PC-3 (cell line): ENCODE data around the gene MISFA. TPM values are rescaled to one million over a fixed set of nuclear protein-coding genes. Genes with fewer than 3 reads are reported as not detected.

Experiments
- ATAC-seq: fragments of 200-7000 bp; cut with Tn5 transposase; 2 replicates; pipeline ENCODE4 v1.9.1; 2020; ENCODE audit warnings: mild to moderate bottlenecking, moderate library complexity
- BruUV-seq: library from RNA; stranded (reverse); fragments of 400-500 nt; replicated peaks from 2 replicates; lab custom pipeline; 2021; lab: Mats Ljungman, UMichigan
- CTCF ChIA-PET: fragments of 300-600 bp; sonication (Branson Sonifier 250); formaldehyde crosslinking; loops from one replicate; lab custom pipeline; 2022; ENCODE audit warnings: antibody characterized with exemption; lab: Charles Lee
- POLR2A ChIA-PET: fragments of 300-600 bp; sonication (Branson Sonifier 250); formaldehyde crosslinking; loops from one replicate; lab custom pipeline; 2022; ENCODE audit warnings: antibody characterized with exemption; ENCODE audit not compliant: unreplicated experiment; lab: Charles Lee
- DNase-seq: peaks from one replicate; pipeline ENCODE4 v3.0.0-alpha.2; 2015
- H2AFZ ChIP-seq: fragments of 300-600 bp; sonication (generic); 2 replicates; pipeline ENCODE4 v1.6.0; 2016; ENCODE audit warnings: antibody characterized with exemption, low read length
- H3F3A ChIP-seq: fragments of 300-600 bp; sonication (generic); one replicate; pipeline ENCODE4 v1.6.0; 2017; ENCODE audit warnings: antibody characterized with exemption, low read length, control low read depth, mild to moderate bottlenecking; ENCODE audit not compliant: unreplicated experiment
- H3K27ac ChIP-seq: fragments of 300-600 bp; sonication (generic); 2 replicates; pipeline ENCODE4 v1.5.1; 2016; ENCODE audit warnings: mild to moderate bottlenecking, low read length
- H3K27me3 ChIP-seq: fragments of 300-600 bp; sonication (generic); 2 replicates; pipeline ENCODE4 v1.6.1; 2016; ENCODE audit warnings: low read length, mixed read lengths
- H3K36me3 ChIP-seq: fragments of 300-600 bp; sonication (generic); 2 replicates; pipeline ENCODE4 v1.6.1; 2016; ENCODE audit warnings: low read depth, mixed run types, low read length, mixed read lengths
- H3K4me1 ChIP-seq: fragments of 300-600 bp; sonication (generic); 2 replicates; pipeline ENCODE4 v1.5.1; 2016; ENCODE audit warnings: low read length; ENCODE audit not compliant: insufficient read depth
- H3K4me2 ChIP-seq: fragments of 300-600 bp; sonication (generic); 2 replicates; pipeline ENCODE4 v1.6.0; 2016; ENCODE audit warnings: low read length
- H3K4me3 ChIP-seq: fragments of 300-600 bp; sonication (generic); 2 replicates; pipeline ENCODE4 v1.5.1; 2016; ENCODE audit warnings: mild to moderate bottlenecking, low read length, mixed read lengths
- H3K79me2 ChIP-seq: fragments of 300-600 bp; sonication (generic); 2 replicates; pipeline ENCODE4 v1.6.1; 2017; ENCODE audit warnings: low read length, mixed read lengths
- H3K9ac ChIP-seq: fragments of 300-600 bp; sonication (generic); 2 replicates; pipeline ENCODE4 v1.6.0; 2016; ENCODE audit warnings: mild to moderate bottlenecking, low read length
- H3K9me2 ChIP-seq: fragments of 300-600 bp; sonication (generic); replicated peaks from 2 replicates; pipeline ENCODE4 v1.6.1; 2016; ENCODE audit warnings: mixed run types, low read length, mixed read lengths
- H3K9me3 ChIP-seq: fragments of 300-600 bp; sonication (generic); 2 replicates; pipeline ENCODE4 v1.6.1; 2016; ENCODE audit warnings: low read length, mixed read lengths
- H4K20me1 ChIP-seq: fragments of 300-600 bp; sonication (generic); 2 replicates; pipeline ENCODE4 v1.6.1; 2016; ENCODE audit warnings: low read length, mixed read lengths
- CTCF ChIP-seq: fragments of 300-600 bp; sonication (generic); conservative IDR thresholded peaks from 2 replicates; pipeline ENCODE4 v1.5.1; 2017; ENCODE audit warnings: antibody characterized with exemption, low read depth, mild to moderate bottlenecking, low read length
- EZH2 ChIP-seq: fragments of 300-600 bp; sonication (generic); IDR thresholded peaks from one replicate; pipeline ENCODE4 v1.6.1; 2017; ENCODE audit warnings: antibody characterized with exemption, mild to moderate bottlenecking, low read length; ENCODE audit not compliant: unreplicated experiment
- EZH2phosphoT487 ChIP-seq: fragments of 300-600 bp; sonication (generic); IDR thresholded peaks from 2 replicates; pipeline ENCODE4 v1.6.1; 2018; ENCODE audit warnings: mild to moderate bottlenecking, antibody characterized with exemption, low read length, borderline replicate concordance
- intact Hi-C: fragments of 100-400 bp; cut with micrococcal nuclease; formaldehyde crosslinking; loops from 2 replicates; pipeline ENCODE4 v1.9.0; 2023
- total RNA-seq: library from RNA; depleted of rRNA; stranded (reverse); fragments of >200 nt; gene quantifications from 2 replicates; pipeline ENCODE4 v1.2.3, GENCODE V29; 2014

Gene MISFA
- total RNA-seq, 1 experiment from 2014 or later = 0.36 TPM

- H3K9ac ChIP-seq = no peak overlapping the region
Observed at GRCh38 chr11:18564149-18564548, 35.4 kb upstream of the MISFA start.

GRCh38 chr11:18566406-18566805 is 33.2 kb upstream of the MISFA start:
- no peak for TF ChIP-seq EZH2phosphoT487
- no peak for TF ChIP-seq EZH2
- no peak for TF ChIP-seq CTCF
- H3K9me2 ChIP-seq = no peaks in the 10 kb centered on the region
- no peaks in the 10 kb centered on the region for H3K27me3 ChIP-seq
- no peak overlapping the region for H3K27ac ChIP-seq
- no peaks in the 10 kb centered on the region for H3K9me3 ChIP-seq
- no peak overlapping the region for H3K4me2 ChIP-seq
- no peaks in the 10 kb centered on the region for H3K79me2 ChIP-seq
- intact Hi-C loops = no loop called here
- no peaks in the 10 kb centered on the region for H4K20me1 ChIP-seq
- no peaks in the 10 kb centered on the region for H3F3A ChIP-seq
- DNase-seq (no peak), ATAC-seq (no peak)
- H3K9ac ChIP-seq = no peak overlapping the region
- peaks cover 12% of the 10 kb centered on the region; the same call in 1 of the 2 replicates for H3K4me1 ChIP-seq
- no peak overlapping the region for H3K4me3 ChIP-seq
- ChIA-PET CTCF (no interaction called here), POLR2A (no interaction called here)
- BruUV-seq = no TSS peak
- no peak overlapping the region for H2AFZ ChIP-seq
- peaks cover 10% of the 10 kb centered on the region; the same call in 1 of the 2 replicates for H3K36me3 ChIP-seq

More at GRCh38 chr11:18564149-18564548, 35.4 kb upstream of the MISFA start:
- no peak overlapping the region for H3K4me2 ChIP-seq
- CTCF ChIA-PET = no interaction called here
- TF ChIP-seq EZH2phosphoT487 (no peak), EZH2 (no peak), CTCF (no peak)
- intact Hi-C loops = no loop called here
- POLR2A ChIA-PET = no interaction called here
- H3K27me3 ChIP-seq = no peaks in the 10 kb centered on the region
- no peaks in the 10 kb centered on the region for H3K9me3 ChIP-seq
- H3K36me3 ChIP-seq = peaks cover 6% of the 10 kb centered on the region; the same call in 1 of the 2 replicates
- H4K20me1 ChIP-seq = no peaks in the 10 kb centered on the region
- no peak overlapping the region for H2AFZ ChIP-seq
- H3K27ac ChIP-seq = no peak overlapping the region
- no peak for ATAC-seq
- no peak for DNase-seq
- no peak overlapping the region for H3K4me3 ChIP-seq
- 0 out of 2 replicates have a peak, but pooled peaks cover 6% of the 10 kb centered on the region for H3K4me1 ChIP-seq
- no TSS peak for BruUV-seq
- H3F3A ChIP-seq = no peaks in the 10 kb centered on the region
- no peaks in the 10 kb centered on the region for H3K9me2 ChIP-seq
- H3K79me2 ChIP-seq = no peaks in the 10 kb centered on the region

- Histone ChIP-seq H2AFZ (no peak overlapping the region), H3K9me2 (no peaks in the 10 kb centered on the region), H3K9ac (no peak overlapping the region), H3K4me3 (no peak overlapping the region), H3K27ac (no peak overlapping the region), H3K9me3 (no peaks in the 10 kb centered on the region), H3K79me2 (no peaks in the 10 kb centered on the region), H3K36me3 (peaks cover 10% of the 10 kb centered on the region; the same call in 1 of the 2 replicates), H3K27me3 (no peaks in the 10 kb centered on the region), H4K20me1 (no peaks in the 10 kb centered on the region), H3K4me1 (peaks cover 15% of the 10 kb centered on the region; the same call in 1 of the 2 replicates), H3F3A (no peaks in the 10 kb centered on the region), H3K4me2 (no peak overlapping the region)
- intact Hi-C loops = no loop called here
- POLR2A ChIA-PET = no interaction called here
- CTCF ChIA-PET = no interaction called here
- peak; percentile 48; the same call in 1 of the 2 replicates for ATAC-seq
- BruUV-seq = no TSS peak
- no peak for DNase-seq
- no peak for TF ChIP-seq CTCF
- TF ChIP-seq EZH2phosphoT487 = no peak
- TF ChIP-seq EZH2 = no peak
Observed at GRCh38 chr11:18567081-18567480, 32.5 kb upstream of the MISFA start.
